Adrenal gland (tissue), 12 donors: Measurements from ENCODE around the gene MROH8. TPM values are rescaled to one million over a fixed set of nuclear protein-coding genes. Genes with fewer than 3 reads are reported as not detected.

ENCODE experiments used
- DNase-seq, 7 donors: peaks; one replicate each; pipeline ENCODE4 v3.0.0-alpha.2; 2019 to 2020
- H3K27ac ChIP-seq, 5 donors: fragments of 200-600 bp; sonication (generic) in 4 of 5; 1 replicate in 3 of 5; 2 replicates in 2 of 5; pipeline versions ENCODE4 v1.5.1 to v1.8.0; 2016 to 2020; ENCODE audit warnings: mild to moderate bottlenecking in 1 of 5
- H3K27me3 ChIP-seq: fragments of 200-600 bp; 2 replicates; pipeline ENCODE4 v1.8.0; 2021
- H3K36me3 ChIP-seq, 2 donors: fragments of 200-600 bp; replicated peaks in 1 of 2; 1 replicate in 1 of 2; 2 replicates in 1 of 2; pipeline versions ENCODE4 v1.5.1 to v1.8.0; 2018 to 2022
- H3K4me1 ChIP-seq, 2 donors: fragments of 200-600 bp; replicated peaks in 1 of 2; 1 replicate in 1 of 2; 2 replicates in 1 of 2; pipeline versions ENCODE4 v1.5.1 to v1.8.0; 2018 to 2021
- H3K4me3 ChIP-seq, 4 donors: fragments of 200-600 bp; sonication (generic) in 3 of 4; one replicate each; pipeline ENCODE4 v1.5.1; 2016 to 2018
- H3K9me3 ChIP-seq, 3 donors: fragments of 200-600 bp; sonication (generic) in 1 of 3; replicated peaks in 1 of 3; 1 replicate in 2 of 3; 2 replicates in 1 of 3; pipeline versions ENCODE4 v1.5.1 to v1.8.0; 2016 to 2021
- POLR2A ChIP-seq, 2 donors: fragments of 450-650 bp; IDR thresholded peaks; one replicate each; pipeline ENCODE4 v1.6.1; 2017; ENCODE audit warnings: antibody characterized with exemption in 2 of 2, mild to moderate bottlenecking in 2 of 2, moderate library complexity in 1 of 2
- WGBS, 4 donors: extraction: QIAGEN DNeasy Blood & Tissue Kit in 2 of 4; methylation state at CpG; one replicate each; pipeline versions ENCODE4 v1.1.5 to v1.1.7; 2013 to 2017; 5-methylcytosine and 5-hydroxymethylcytosine counted together
- intact Hi-C, 2 donors: fragments of 100-400 bp; cut with DNase I; formaldehyde crosslinking; loops; one replicate each; pipeline versions ENCODE4 v1.14.1 to v1.15.0; 2022 to 2023
- polyA plus RNA-seq, 3 donors: library from polyadenylated mRNA; stranded (reverse); fragments of 200-250 nt in 2 of 3; fragments of 350-450 nt in 1 of 3; fragmentation: Illumina TruSeq in 1 of 3; extraction: RNeasy Lipid Tissue Mini Kit (QIAGEN cat#74804) in 1 of 3; gene quantifications; one replicate each; pipeline ENCODE4 v1.2.3, GENCODE V29; 2013 to 2014
- total RNA-seq, 9 donors: library from RNA; depleted of rRNA in 4 of 9; stranded (reverse); fragments of >200 nt in 4 of 9; fragments of 120-200 nt in 1 of 9; fragmentation: NEBNext Ultra II Directional in 1 of 9; extraction: Animal tissue kit (Norgen Biotek cat#: 25700) in 1 of 9; gene quantifications; one replicate each; pipeline versions ENCODE4 v1.1.0 to v1.2.4, GENCODE V29; 2013 to 2023
- TF ChIP-seq, protein P1 (sequence below), 6 experiments: fragments of 450-650 bp in 4 of 6; fragments of 200-600 bp in 2 of 6; sonication (generic) in 1 of 6; IDR thresholded peaks; 1 replicate in 5 of 6; 2 replicates in 1 of 6; pipeline versions ENCODE4 v1.5.1 to v1.8.0; 2016 to 2021; ENCODE audit warnings: antibody characterized with exemption in 6 of 6, mild to moderate bottlenecking in 2 of 6, moderate library complexity in 1 of 6
- donor health status: healthy with polysubstance abuse.
- donor health status: Bipolar disorder and iron deficiency.
- donor health status: DM: yes; HTN: yes; CAD: no.
- donor health status: DM: no; HTN: no; CAD: no.
- donor health status: DM: no; HTN: no; CAD: no.
- donor health status: DM: yes; HTN: yes; CAD: no.

The MROH8 gene
- total and polyA plus RNA-seq, 12 donors = 1.3 to 13.8 (median 3.8) TPM

- TF ChIP-seq, protein P1, sequence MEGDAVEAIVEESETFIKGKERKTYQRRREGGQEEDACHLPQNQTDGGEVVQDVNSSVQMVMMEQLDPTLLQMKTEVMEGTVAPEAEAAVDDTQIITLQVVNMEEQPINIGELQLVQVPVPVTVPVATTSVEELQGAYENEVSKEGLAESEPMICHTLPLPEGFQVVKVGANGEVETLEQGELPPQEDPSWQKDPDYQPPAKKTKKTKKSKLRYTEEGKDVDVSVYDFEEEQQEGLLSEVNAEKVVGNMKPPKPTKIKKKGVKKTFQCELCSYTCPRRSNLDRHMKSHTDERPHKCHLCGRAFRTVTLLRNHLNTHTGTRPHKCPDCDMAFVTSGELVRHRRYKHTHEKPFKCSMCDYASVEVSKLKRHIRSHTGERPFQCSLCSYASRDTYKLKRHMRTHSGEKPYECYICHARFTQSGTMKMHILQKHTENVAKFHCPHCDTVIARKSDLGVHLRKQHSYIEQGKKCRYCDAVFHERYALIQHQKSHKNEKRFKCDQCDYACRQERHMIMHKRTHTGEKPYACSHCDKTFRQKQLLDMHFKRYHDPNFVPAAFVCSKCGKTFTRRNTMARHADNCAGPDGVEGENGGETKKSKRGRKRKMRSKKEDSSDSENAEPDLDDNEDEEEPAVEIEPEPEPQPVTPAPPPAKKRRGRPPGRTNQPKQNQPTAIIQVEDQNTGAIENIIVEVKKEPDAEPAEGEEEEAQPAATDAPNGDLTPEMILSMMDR (IDR thresholded peaks at IDR 0.05) = no peak
- no peak for TF ChIP-seq POLR2A (IDR thresholded peaks at IDR 0.05)
- Histone ChIP-seq H3K27me3 (no peaks in the 10 kb centered on the region), H3K4me1 (peaks cover 4 to 26% of the 10 kb centered on the region in 2 donors), H3K9me3 (no peaks in the 10 kb centered on the region), H3K27ac (peak overlapping the region in 1 of 5 donors; percentile 69), H3K4me3 (no peak overlapping the region), H3K36me3 (peaks cover 0 to 83% of the 10 kb centered on the region in 2 donors)
- DNase-seq = peak in 6 of 7 donors; percentile 32 to 77 (median 48)
- WGBS, 4 donors = 70 to 82% (median 74%) methylated on average over 3 of the region's 3 CpGs
- intact Hi-C loops = no loop called here
These were observed 47.5 kb upstream of the MROH8 start for GRCh38 chr20:37226889-37227288.

DNA sequence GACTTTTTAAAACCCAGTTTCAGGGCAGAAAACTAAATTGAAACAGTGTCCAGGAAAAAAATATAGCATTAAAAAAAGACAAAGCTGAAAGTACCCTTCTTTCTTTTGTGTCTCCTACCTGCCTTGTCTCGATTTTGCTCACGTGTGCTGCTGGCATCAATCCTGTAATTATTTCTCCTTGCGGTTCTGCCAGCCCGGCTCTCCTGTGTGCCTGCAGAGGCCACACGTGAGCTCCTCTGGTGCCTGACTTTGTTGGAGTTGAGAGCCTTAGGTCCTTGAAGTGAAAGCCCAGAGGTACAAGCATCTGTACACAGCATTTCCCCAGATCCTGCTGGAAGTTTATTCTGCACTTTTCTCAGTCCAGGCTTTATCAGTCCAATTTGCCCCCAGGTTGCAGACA, 45.8 kb upstream of the MROH8 start:
- Histone ChIP-seq H3K9me3 (no peaks in the 10 kb centered on the region), H3K27ac (no peak overlapping the region), H3K4me3 (no peak overlapping the region), H3K36me3 (peaks cover 0 to 71% of the 10 kb centered on the region in 2 donors), H3K4me1 (peaks cover 4 to 27% of the 10 kb centered on the region in 2 donors), H3K27me3 (no peaks in the 10 kb centered on the region)
- 79 to 94% (median 89%) methylated on average over 5 of the region's 5 CpGs for WGBS, 4 donors
- TF ChIP-seq POLR2A (IDR thresholded peaks at IDR 0.05) = no peak
- TF ChIP-seq, protein P1 (IDR thresholded peaks at IDR 0.05) = no peak
- intact Hi-C loops = no loop called here
- DNase-seq = peak in 2 of 7 donors; percentile 7 to 52

GRCh38 chr20:37223053-37223452, 43.7 kb upstream of the MROH8 start:
- H3K4me3 ChIP-seq = no peak overlapping the region
- intact Hi-C loops = no loop called here
- no peaks in the 10 kb centered on the region for H3K9me3 ChIP-seq
- H3K27ac ChIP-seq = peak overlapping the region in 3 of 5 donors; percentile 1 to 60 (median 7)
- H3K36me3 ChIP-seq = peaks cover 0 to 57% of the 10 kb centered on the region in 2 donors
- peak in 6 of 7 donors; percentile 42 to 67 (median 61) for DNase-seq
- TF ChIP-seq POLR2A (IDR thresholded peaks at IDR 0.05) = no peak
- TF ChIP-seq, protein P1 (IDR thresholded peaks at IDR 0.05) = no peak
- H3K4me1 ChIP-seq = peaks cover 4 to 27% of the 10 kb centered on the region in 2 donors
- no peaks in the 10 kb centered on the region for H3K27me3 ChIP-seq

GRCh38 chr20:37222086-37222485, 42.7 kb upstream of the MROH8 start:
- H3K27ac ChIP-seq = peak overlapping the region in 1 of 5 donors; percentile 7
- TF ChIP-seq POLR2A (IDR thresholded peaks at IDR 0.05) = no peak
- TF ChIP-seq, protein P1 (IDR thresholded peaks at IDR 0.05) = no peak
- 93 to 98% (median 94%) methylated on average over 4 of the region's 4 CpGs for whole genome bisulfite sequencing, 4 donors
- peak in 2 of 7 donors; percentile 16 to 28 for DNase-seq
- intact Hi-C loops = no loop called here
- H3K9me3 ChIP-seq = no peaks in the 10 kb centered on the region
- no peak overlapping the region for H3K4me3 ChIP-seq
- peaks cover 0 to 49% of the 10 kb centered on the region in 2 donors for H3K36me3 ChIP-seq
- no peaks in the 10 kb centered on the region for H3K27me3 ChIP-seq
- peaks cover 4 to 27% of the 10 kb centered on the region in 2 donors for H3K4me1 ChIP-seq
